GM12874 (cell line): ENCODE measurements around the gene PPP1R36.

ENCODE experiments used
- TF ChIP-seq, protein P1 (sequence below): IDR thresholded peaks from 2 replicates; pipeline ENCODE4 v1.5.1; 2011; ENCODE audit warnings: low read depth, mild to moderate bottlenecking, control low read depth, low read length, moderate library complexity; ENCODE audit not compliant: insufficient read depth

Gene PPP1R36, protein sequence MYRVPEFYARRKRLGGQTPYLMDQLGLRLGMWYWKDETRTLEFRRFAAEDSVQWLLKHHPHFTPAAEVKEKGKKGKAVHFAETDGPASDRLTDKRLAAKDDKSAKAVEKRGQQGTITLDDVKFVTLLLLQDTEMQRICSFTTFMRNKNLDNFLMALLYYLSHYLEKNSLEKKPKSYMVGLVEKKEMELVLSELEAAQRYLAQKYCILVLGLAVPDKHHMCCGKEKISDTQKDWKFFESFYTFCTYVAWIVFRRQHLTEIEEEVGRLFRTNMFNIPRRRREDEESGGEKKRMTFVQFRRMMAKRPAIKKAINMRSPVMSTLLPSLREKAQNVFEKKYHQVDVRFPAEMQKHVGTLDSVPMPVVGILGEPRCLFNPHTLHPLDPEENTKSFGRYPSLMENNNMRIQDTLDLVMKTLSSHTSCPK

DNA sequence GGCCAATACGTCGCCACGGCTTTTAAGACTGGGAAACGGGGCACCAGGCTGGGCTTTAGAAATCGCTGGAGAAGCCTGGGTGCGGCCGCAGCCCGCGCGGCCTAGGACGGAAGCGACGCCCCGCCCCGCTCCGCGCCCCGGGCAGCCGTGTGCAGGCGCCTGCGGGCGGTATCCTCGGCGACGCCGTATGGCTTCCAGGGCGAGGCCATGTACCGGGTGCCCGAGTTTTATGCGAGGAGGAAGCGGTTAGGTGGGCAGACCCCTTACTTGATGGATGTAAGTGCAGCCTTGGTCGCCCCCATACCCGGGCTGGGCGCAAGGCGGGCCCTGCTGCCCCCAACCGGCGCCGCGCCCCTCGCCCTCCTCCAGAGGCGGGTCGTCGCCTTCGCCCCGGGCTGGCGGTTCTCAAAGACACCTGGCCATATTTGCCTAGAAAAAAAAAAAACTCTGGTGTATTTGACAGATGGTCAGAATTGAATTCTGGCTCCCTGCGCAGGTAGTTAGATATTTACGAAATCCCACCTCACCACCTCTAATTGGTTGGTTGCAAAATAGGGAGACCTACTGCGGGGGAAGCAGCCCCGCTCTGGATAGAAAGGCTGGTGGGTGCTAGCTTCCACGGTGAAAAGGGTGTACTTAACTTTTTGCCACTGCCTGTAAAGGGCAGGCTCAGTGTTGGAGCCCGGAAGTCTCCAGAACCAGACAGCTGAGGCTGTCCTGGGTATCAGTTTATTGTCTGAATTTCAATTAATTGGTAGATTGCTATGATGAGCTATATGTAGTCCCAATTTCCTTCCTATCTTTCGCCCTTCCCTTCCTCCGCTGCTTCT lies at the start of gene PPP1R36:
Gene PPP1R36, plus strand, starts transcription at position 171 of the 830 bp plus-strand sequence. Its CDS starts 37 bp downstream, at position 208.
- TF ChIP-seq, protein P1, sequence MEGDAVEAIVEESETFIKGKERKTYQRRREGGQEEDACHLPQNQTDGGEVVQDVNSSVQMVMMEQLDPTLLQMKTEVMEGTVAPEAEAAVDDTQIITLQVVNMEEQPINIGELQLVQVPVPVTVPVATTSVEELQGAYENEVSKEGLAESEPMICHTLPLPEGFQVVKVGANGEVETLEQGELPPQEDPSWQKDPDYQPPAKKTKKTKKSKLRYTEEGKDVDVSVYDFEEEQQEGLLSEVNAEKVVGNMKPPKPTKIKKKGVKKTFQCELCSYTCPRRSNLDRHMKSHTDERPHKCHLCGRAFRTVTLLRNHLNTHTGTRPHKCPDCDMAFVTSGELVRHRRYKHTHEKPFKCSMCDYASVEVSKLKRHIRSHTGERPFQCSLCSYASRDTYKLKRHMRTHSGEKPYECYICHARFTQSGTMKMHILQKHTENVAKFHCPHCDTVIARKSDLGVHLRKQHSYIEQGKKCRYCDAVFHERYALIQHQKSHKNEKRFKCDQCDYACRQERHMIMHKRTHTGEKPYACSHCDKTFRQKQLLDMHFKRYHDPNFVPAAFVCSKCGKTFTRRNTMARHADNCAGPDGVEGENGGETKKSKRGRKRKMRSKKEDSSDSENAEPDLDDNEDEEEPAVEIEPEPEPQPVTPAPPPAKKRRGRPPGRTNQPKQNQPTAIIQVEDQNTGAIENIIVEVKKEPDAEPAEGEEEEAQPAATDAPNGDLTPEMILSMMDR: no peak

DNA sequence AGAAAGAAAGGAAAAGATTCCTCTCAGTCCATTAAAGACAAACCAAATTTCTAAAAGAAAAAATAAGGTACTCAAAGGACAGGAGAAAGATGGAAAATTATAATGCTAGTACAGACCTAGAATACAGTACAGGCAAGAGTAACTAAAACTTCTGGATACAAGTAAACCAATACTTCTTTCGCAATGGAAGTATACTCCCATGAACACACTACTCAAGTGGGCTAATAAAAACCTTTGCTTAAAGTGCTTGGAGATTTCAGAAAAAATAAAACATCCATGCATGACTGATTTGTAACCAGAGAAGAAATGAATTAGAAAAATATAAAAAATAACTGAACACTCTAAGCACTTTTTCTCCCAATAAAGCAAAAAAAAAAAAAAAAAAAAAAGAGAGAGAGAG lies 49.7 kb upstream of the PPP1R36 start:
- TF ChIP-seq, protein P1: no peak

DNA sequence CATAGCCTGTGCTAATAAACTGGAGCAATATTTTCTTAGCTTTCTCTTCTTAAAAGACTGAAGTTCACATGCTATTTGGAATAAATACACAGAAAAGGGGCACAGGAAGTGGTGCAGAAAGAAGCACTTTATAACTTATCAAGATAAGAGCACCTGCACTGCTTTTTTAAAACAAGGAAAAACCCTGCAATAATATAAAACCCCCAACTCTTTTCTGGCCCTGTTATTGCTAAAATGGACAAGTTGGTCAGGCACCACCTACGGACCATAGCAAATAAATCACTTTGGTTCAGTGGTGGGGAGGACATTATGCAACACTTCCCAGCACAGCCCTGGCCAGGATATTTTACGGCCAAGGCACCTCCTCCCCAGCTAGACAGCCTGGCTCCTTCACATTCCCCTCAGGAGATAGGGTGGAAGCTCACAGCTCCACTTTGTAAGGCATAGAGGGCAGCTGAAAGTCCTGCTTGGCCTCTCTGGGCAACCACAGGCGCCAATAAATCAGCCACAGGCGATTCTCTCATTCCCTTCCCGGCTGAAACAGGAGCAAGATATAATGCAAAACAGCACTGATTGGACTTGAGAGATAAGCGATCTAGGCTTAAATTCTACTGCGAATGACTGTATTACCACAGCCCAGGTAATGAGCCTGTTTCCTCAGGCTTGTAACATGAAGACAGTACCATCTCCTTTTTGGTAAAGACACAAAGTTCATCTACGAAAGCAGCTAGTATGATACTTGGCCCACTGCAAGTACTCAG lies 48.2 kb upstream of the PPP1R36 start:
- TF ChIP-seq, protein P1: no peak

DNA sequence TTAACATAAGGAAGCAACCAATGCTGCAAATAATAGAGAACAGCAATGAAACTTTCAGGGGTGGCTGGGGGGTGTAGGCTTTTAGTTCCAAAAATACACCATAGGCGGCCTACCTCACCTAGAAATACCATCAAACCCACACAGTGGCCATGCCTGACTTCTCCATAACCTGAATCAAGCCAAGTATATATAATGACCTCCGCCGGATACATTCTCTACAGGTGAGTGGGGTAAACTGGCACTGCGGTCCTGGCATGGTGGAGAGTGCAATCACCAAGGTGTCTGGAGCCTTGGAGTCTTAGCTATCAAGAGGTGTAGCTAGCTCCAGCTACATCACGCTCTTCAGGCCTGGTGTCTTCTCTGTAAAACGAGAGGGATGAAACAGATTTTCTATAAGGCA lies 47.3 kb upstream of the PPP1R36 start:
- TF ChIP-seq, protein P1: no peak

DNA sequence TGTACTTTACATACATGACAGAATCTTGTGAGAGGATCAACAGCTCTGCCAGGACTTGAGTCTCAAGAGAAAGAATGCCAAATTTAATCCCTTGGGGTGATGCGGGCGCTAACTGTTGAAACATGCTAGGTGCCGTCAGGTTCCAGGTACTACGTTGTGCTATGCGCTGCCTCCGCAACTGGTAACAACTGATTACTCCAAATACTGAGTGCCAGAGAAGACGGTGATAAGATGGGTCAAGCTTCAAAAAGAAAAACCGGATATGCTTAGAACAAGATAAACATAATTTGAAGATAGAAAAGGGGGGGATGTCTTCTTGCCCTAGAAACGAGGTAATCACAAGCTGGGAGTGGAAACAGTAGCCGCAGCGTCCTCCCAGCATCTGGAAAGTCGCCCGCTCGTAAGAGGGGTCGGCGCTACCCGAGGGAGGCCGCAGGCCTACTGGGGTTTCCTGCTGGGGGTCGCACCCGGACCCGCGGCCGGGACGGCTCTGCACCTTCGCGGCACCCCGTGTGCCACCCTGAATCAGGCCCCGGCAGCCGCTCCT lies 46.8 kb upstream of the PPP1R36 start:
- TF ChIP-seq, protein P1: no peak

DNA sequence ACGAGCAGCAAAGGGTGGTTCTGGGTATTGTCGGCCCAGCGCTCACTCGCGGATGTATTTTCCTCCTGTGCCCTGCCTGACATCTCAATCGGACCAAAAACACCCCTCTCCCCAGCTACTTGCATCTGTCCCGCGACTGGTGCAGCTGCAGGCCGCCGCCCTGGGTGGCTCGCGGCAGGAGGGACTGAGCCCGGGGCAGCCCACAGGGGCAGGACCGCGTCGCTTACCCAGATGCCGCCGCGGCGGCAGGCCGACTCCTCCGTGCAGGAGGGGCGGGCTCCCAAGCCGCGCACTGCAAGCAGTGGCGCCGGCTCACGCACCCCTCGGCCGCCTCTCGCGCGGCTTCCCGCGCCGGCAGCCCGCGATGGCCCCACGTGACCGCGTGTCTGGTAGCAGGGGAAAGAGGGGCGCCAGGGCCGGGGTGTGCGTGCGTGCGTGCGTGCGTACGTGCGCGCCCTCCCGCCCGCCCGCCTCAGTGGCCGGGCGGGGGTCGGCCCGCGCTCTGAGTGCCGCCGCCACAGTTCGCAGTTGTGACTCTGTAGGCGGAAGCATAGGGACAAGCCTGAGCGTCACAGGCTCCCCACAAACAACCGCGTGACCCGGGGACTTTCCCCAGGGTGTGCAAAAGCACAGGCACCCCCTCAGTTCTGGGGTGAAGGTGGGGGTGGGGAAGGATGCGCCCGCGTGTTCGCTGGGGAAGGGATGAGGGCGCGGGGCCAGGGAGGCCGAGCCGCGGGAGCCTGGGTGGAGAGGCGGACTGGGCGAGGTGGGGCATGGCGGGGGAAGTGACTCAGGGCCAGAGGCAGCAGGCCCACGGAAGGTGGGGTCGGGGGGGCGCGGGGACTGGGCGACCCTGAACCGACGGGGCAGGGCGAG lies 46.1 kb upstream of the PPP1R36 start, which contains the start of gene ZBTB25:
Gene ZBTB25, minus strand, starts transcription at position 405 of the 876 bp plus-strand sequence. CDS start 13,305 bp downstream, outside the sequence.
- TF ChIP-seq, protein P1: no peak
